HK-2 (cell line): ENCODE measurements around the gene CDPF1.
"Not testable (repeated sequence)": the region's sequence is repeated elsewhere in the genome, so short reads cannot be mapped to it uniquely, and the experiment has no call there.

Experiments used
- DNase-seq: peaks from one replicate; pipeline ENCODE4 v3.0.0-alpha.2; 2018; ENCODE audit not compliant: unreplicated experiment

The CDPF1 gene

GRCh38 chr22:46281866-46282678 is 32.0 kb upstream of the CDPF1 start:
- DNase-seq, result no peak

GRCh38 chr22:46280999-46281623 is 31.0 kb upstream of the CDPF1 start:
- no peak for DNase-seq

- no peak for DNase-seq
Observed at GRCh38 chr22:46280063-46280817, 30.1 kb upstream of the CDPF1 start.

DNA sequence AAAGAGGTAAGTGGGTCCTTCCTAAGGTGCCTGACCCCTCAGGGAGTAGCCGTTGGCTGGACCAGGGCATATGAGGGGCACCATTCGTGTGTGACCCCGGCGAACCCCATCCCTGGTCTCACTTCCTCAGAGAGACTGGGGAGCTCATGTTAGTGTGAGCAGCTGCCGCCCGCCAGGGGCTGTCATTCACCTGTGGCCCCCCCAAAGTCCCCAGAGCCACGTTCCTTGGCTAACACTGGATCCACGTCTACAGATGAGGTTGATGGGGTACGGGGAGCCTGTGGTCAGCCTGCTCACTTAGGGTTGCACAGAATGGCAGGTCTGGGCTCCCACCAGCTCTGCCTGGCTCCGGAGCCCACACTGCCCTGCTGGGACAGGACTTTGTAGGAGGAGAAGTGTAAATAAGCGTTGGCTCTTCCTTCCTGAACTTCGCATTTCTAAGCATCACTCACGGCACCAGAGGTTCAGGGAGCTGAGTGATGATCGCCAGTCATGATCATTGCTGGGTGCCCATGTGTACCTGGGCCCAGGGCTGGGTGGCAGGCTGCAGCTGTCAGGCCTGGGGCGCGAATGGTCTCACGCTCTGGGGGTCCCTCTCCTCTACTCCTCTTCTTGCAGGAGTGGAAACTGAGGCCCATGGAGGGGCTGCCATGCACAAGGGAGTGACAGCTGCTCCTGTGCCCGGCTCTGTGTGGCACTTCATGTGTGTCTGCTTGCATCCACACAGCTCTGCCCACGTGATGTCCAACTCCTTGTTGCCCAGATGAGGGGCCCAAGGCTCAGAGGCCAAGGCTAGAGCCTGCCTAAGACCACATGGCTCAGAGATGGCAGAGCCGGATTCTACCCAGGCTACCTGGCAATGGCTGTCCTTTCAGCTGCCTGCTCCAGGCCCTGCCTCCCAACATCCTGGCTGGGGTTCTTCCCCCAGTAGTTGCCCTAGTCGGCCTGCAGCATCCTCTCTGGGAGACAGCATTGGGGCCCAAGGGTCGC is 28.9 kb upstream of the CDPF1 start:
- DNase-seq, result no peak

- no peak for DNase-seq
Observed at GRCh38 chr22:46276563-46276962, 26.5 kb upstream of the CDPF1 start.

GRCh38 chr22:46275455-46276122 is 25.5 kb upstream of the CDPF1 start:
- DNase-seq, result no peak

GRCh38 chr22:46274381-46274780 is 24.3 kb upstream of the CDPF1 start:
- DNase-seq, result no peak

GRCh38 chr22:46273432-46274148 is 23.5 kb upstream of the CDPF1 start:
- no peak for DNase-seq

- DNase-seq, result no peak
Observed at GRCh38 chr22:46272762-46273431, 22.8 kb upstream of the CDPF1 start.

DNA sequence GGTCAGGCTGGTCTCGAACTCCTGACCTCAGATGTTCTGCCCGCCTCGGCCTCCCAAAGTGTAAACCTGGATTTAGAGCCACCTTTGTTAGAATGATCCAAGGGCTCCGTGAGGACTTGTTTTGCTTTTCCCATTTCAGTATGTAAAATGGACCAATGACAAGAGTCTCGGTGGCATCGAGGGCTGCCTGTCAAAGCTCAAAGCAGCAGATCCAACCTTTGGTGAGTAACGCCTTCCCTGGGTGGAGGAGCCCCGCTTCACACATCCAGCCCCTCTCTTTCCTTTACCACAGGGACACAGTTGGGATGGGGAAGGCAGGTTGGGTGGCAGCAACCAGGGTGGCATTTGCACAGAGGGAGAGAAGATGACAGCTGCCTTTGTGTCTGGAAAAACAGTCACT is 22.1 kb upstream of the CDPF1 start:
- no peak for DNase-seq

DNA sequence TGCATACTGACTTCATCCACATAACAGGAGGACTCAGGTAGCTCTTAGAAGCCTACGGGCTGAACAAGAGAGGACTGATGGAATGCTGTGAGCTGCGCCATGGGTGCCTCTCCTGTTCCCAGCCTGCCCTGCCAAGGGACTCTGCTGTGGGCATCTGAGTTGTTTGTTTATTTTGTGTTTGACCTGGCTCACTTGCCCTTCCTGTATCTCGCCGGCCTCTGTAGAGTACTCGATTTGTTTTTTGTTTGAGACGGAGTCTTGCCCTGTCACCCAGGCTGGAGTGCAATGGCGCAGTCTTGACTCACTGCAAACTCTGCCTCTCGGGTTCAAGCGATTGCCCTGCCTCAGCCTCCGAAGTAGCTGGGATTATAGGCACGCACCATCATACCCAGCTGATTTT is 19.5 kb upstream of the CDPF1 start:
- no peak for DNase-seq

DNA sequence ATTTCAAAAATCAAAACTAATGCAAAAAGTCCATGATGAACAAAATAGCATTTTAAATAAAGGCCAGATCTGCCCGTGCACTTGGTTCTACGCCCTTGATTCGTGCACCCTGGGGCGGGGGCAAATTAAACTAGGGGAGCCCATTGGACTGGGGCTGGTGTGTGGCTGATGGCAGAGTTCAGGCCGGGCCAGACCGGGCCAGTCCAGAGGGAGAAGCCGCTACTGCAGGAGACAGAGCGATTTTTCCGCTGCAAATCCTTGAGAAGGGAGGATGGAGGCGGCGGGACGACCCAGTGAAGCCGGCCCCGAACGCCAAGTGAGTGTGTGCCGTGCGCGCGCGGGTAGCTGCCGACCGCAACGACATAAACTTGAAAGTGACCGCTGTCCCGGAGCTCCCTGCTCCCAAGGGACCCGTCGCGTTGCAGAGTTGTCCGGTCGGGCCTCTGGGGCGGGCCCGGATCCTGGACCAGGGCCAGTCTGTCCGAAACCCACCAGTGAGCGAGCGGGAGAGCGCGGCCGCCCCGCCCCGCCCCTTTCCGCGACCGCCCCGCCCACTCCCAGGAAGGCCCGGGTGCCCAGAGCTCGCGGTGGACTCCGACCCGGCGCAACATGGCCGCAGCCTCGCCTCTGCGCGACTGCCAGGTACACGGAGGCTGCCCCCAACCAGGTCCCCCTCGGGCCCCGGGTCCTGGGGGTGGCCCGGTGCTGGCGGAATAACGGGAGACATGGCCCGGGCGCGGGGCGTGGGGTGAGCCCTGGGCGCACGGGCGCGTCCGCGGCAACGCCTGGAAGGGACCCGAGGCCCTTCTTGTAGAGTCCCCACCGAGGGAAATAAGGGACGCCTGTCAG is 17.6 kb upstream of the CDPF1 start, which contains the start of gene TTC38:
Gene TTC38, plus strand, starts transcription at position 578 of the 849 bp plus-strand sequence. Its CDS starts 32 bp downstream, at position 610.
- DNase-seq, result peak; percentile 85

- DNase-seq, result not testable (repeated sequence)
Observed at GRCh38 chr22:46265627-46266026, 15.5 kb upstream of the CDPF1 start.

DNA sequence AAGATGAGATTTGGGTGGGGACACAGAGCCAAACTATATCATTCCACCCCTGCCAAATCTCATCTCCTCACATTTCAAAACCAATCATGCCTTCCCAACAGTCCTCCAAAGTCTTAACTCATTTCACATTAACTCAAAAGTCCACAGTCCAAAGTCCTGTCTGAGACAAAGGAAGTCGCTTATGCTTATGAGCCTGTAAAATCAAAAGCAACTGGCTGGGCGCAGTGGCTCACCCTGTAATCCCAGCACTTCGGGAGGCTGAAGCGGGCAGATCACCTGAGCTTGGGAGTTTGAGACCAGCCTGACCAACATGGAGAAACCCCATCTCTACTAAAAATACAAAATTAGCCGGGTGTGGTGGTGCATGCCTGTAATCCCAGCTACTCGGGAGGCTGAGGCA is 14.4 kb upstream of the CDPF1 start:
- not testable (repeated sequence) for DNase-seq

DNA sequence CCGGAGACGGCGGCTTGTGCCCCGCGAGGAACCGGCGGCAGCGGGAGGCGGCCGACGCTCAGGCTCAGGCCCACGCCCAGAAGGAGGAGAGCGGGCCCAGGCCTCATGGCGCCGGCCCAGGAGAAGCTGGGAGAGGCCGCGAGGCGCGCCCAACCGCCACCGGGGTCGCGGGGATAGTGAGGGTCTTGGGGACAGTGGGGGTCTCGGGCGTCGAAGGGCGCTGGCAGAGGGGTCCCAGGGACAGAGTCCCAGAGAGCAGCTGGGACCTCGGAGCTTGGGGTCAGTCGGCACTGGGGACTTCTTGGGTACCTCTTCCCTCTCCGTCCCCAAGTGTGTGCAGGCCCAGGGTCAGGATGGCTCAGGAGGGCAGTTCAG is 13.1 kb upstream of the CDPF1 start, which contains the start of gene PKDREJ:
Gene PKDREJ, minus strand, starts transcription at position 128 of the 375 bp plus-strand sequence. Its CDS starts 21 bp downstream, at position 107.
- DNase-seq, result no peak

DNA sequence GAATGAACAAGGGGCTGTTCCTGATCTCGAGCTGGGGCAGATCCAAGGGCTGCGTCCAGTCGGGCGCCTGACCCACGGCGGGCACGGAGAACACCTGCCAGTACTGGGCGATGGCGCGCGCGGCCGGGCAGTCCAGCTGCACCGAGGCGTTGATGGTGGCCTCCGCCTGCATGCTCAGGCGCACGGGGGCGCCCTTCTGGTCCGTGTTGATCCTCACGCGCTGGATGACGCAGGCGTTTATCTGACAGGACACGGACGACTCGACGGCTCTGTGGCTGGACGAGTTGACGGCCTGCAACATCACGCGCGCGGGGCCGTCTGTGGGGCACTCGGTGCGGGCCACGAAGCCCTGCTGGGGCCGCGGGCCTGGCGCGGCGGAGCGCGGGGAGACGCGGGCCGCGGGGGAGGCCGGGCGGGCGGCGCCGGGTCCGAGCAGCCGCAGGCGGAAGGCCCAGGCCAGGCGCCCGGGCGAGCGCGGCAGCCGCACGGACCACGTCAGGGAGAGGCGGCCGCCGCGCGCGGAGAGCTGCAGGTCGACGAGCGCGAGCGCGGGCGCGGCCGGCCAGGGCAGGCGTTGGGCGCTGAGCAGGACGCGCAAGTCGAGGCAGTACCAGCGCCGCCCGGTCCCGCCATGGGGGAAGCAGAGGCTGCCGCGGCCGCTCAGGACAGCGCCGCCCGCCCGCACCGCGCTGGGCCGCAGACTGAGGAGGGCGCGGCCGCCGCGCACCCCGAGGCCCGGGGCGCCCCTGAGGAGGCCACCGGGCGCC is 12.5 kb upstream of the CDPF1 start:
- DNase-seq, result no peak

GRCh38 chr22:46260038-46260437 is 9.9 kb upstream of the CDPF1 start:
- no peak for DNase-seq

GRCh38 chr22:46259374-46259773 is 9.3 kb upstream of the CDPF1 start:
- DNase-seq, result no peak
